Measurements from ENCODE around the gene PMEL.
A peak's percentile ranks its signal among the peaks of the same experiment; 100 is the strongest.

DNA sequence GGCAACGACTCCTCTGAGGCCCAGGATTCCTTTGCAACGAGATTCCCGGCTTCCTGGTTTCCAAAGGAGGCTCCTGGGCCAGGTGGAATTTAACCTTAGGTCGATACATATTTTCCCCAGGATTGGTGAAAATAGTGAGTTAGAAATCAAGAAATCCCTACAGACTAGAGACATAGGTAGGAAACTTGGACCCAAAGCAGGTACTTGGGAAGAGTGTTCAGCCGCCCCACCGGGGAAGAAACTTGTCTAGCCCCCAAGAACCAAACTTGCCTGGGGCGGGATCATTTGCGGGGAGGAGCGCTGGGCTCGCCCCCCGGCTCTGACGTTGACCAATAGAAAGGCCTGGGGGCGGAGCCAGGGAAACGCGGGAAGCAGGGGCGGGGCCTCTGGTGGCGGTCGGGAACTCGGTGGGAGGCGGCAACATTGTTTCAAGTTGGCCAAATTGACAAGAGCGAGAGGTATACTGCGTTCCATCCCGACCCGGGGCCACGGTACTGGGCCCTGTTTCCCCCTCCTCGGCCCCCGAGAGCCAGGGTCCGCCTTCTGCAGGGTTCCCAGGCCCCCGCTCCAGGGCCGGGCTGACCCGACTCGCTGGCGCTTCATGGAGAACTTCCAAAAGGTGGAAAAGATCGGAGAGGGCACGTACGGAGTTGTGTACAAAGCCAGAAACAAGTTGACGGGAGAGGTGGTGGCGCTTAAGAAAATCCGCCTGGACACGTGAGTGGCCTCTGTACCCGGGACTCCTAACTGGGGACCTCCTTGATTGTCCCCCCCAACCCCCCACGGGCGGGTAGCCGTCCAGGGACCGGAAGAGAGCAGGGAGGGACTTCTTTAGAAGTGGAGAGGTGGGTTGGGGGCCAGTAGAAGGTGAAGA is 803 bp upstream of the PMEL start, which contains the start of gene CDK2:
- TF ChIP-seq, protein P1, sequence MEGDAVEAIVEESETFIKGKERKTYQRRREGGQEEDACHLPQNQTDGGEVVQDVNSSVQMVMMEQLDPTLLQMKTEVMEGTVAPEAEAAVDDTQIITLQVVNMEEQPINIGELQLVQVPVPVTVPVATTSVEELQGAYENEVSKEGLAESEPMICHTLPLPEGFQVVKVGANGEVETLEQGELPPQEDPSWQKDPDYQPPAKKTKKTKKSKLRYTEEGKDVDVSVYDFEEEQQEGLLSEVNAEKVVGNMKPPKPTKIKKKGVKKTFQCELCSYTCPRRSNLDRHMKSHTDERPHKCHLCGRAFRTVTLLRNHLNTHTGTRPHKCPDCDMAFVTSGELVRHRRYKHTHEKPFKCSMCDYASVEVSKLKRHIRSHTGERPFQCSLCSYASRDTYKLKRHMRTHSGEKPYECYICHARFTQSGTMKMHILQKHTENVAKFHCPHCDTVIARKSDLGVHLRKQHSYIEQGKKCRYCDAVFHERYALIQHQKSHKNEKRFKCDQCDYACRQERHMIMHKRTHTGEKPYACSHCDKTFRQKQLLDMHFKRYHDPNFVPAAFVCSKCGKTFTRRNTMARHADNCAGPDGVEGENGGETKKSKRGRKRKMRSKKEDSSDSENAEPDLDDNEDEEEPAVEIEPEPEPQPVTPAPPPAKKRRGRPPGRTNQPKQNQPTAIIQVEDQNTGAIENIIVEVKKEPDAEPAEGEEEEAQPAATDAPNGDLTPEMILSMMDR (IDR thresholded peaks at IDR 0.05; ENCODE audit: low read depth, low read length, missing input control) = no peak
- TF ChIP-seq YY1 (IDR thresholded peaks at IDR 0.05) (no peak), EGR1 (IDR thresholded peaks at IDR 0.05; ENCODE audit: low read depth in 2 of 2) (no peak), JUND (IDR thresholded peaks at IDR 0.05) (peak in 1 of 2 donors; percentile 31), RAD21 (IDR thresholded peaks at IDR 0.05) (peak; percentile 4 to 14), NR2F2 (IDR thresholded peaks at IDR 0.05) (peak; percentile 7)
- TF ChIP-seq, protein P2, sequence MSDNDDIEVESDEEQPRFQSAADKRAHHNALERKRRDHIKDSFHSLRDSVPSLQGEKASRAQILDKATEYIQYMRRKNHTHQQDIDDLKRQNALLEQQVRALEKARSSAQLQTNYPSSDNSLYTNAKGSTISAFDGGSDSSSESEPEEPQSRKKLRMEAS (IDR thresholded peaks at IDR 0.05) = no peak
- TF ChIP-seq, protein P3, sequence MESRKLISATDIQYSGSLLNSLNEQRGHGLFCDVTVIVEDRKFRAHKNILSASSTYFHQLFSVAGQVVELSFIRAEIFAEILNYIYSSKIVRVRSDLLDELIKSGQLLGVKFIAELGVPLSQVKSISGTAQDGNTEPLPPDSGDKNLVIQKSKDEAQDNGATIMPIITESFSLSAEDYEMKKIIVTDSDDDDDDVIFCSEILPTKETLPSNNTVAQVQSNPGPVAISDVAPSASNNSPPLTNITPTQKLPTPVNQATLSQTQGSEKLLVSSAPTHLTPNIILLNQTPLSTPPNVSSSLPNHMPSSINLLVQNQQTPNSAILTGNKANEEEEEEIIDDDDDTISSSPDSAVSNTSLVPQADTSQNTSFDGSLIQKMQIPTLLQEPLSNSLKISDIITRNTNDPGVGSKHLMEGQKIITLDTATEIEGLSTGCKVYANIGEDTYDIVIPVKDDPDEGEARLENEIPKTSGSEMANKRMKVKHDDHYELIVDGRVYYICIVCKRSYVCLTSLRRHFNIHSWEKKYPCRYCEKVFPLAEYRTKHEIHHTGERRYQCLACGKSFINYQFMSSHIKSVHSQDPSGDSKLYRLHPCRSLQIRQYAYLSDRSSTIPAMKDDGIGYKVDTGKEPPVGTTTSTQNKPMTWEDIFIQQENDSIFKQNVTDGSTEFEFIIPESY (IDR thresholded peaks at IDR 0.05) = no peak
- TF ChIP-seq, protein P4, sequence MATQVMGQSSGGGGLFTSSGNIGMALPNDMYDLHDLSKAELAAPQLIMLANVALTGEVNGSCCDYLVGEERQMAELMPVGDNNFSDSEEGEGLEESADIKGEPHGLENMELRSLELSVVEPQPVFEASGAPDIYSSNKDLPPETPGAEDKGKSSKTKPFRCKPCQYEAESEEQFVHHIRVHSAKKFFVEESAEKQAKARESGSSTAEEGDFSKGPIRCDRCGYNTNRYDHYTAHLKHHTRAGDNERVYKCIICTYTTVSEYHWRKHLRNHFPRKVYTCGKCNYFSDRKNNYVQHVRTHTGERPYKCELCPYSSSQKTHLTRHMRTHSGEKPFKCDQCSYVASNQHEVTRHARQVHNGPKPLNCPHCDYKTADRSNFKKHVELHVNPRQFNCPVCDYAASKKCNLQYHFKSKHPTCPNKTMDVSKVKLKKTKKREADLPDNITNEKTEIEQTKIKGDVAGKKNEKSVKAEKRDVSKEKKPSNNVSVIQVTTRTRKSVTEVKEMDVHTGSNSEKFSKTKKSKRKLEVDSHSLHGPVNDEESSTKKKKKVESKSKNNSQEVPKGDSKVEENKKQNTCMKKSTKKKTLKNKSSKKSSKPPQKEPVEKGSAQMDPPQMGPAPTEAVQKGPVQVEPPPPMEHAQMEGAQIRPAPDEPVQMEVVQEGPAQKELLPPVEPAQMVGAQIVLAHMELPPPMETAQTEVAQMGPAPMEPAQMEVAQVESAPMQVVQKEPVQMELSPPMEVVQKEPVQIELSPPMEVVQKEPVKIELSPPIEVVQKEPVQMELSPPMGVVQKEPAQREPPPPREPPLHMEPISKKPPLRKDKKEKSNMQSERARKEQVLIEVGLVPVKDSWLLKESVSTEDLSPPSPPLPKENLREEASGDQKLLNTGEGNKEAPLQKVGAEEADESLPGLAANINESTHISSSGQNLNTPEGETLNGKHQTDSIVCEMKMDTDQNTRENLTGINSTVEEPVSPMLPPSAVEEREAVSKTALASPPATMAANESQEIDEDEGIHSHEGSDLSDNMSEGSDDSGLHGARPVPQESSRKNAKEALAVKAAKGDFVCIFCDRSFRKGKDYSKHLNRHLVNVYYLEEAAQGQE (IDR thresholded peaks at IDR 0.05) = no peak

Measured in liver (tissue), 3 donors.